GM19455 (cell line): ENCODE data around the gene MCCC2.
"Not testable (repeated sequence)": the region's sequence is repeated elsewhere in the genome, so short reads cannot be mapped to it uniquely, and the experiment has no call there.

Experiments used
- ATAC-seq: cut with Tn5 transposase; IDR thresholded peaks from one replicate; pipeline ENCODE4 v1.9.1; 2021; ENCODE audit not compliant: unreplicated experiment

Gene MCCC2

DNA sequence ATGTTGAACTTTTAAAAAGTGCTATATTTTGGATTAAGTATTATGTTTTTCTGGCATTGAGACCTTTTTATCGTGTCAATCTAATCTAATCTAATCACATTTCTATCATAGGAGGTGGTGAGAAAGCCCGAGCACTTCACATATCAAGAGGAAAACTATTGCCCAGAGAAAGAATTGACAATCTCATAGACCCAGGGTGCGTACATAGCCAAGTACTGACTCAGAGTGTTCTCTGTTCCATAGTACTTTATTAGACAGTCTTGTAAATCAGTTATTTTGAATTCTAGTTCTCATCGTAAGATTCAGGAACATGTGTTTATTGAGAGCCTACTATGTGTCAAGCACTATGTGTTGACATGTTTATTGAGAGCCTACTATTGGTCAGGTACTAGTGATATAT, 9.0 kb downstream of the MCCC2 start:
- no peak for ATAC-seq

GRCh38 chr5:71597001-71597400, 9.9 kb downstream of the MCCC2 start:
- ATAC-seq: no peak

- no peak for ATAC-seq
Observed at GRCh38 chr5:71600783-71601182, 13.6 kb downstream of the MCCC2 start.

DNA sequence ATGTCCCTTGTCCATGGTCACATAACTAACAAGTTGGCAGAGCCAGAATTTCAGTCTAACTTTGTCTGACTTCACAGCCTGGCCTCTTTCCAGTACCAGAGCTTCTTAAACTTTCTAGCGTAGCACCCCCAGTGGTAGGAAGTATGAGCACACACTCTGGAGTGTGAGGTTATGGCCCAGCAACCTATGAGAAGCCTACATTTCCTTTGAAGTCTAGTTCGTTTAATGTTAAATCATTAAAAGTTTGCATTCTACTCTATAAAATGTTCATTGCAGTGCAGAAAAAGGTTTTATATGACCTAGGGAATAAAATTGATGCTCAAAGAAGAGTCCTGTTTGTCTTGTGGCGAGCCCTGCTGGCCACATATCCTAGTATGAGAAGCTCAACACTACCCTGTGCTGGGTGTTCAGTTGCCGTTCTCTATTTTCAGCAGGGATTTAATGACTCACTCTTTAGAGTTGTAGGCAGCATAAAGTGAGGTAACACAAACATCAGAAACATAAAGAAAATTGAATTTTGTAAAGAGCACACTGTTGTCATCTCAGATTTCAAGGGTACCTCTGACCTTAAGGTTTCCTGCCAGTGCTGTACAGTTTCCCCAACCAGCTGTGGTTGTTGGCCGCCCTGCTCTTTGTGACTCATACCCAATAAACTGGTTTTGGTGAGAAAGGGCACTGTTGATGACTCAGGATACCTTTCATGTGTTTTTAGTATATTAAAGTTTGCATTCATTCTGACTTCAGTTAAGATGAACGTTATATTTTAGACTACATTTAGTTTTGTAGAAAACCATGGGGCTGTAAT, 14.3 kb downstream of the MCCC2 start:
- ATAC-seq: peak; percentile 93

DNA sequence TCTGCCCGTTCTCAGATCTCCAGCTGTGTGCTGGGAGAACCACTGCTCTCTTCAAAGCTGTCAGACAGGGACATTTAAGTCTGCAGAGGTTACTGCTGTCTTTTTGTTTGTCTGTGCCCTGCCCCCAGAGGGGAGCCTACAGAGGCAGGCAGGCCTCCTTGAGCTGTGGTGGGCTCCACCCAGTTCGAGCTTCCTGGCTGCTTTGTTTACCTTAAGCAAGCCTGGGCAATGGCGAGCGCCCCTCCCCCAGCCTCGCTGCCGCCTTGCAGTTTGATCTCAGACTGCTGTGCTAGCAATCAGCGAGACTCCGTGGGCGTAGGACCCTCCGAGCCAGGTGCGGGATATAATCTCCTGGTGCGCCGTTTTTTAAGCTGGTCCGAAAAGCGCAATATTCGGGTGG, 22.8 kb downstream of the MCCC2 start:
- not testable (repeated sequence) for ATAC-seq

DNA sequence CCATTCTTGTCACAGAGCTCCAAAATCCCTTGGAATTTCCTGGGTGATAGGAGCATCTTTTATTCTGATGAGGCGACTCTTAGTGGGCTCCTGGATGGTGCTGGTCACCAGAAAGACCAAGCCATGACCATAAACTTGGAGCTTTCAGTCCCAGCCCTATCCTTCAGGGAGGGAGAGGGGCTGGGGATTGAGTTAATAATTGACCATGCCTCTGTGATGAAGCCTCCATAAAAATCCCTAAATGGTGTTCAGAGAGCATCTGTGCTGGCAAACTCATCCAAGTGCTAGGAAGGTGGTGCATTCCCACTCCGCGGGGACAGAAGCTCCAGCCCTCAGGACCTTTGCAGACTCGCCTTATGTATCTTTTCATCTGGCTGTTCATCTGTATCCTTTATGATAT, 28.7 kb downstream of the MCCC2 start:
- no peak for ATAC-seq

DNA sequence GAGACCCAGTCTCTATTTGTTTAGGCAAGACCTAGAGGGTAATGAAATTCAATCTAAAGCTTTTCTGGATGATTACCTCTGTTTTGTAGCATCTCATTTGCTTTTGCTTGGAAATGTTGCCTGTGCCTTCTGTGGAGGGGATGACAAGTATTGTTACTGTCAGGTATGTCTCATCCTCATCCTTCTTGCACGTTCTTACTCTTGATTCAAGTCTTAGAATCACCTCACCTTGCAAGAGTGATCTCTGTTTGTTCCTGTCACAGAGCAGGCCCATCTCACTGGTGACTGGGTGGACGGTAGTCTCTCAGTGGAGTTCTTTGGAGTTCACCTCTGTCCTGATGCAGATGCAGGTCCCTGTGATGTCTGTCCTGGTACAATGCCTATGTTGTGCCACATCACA, 33.5 kb downstream of the MCCC2 start:
- no peak for ATAC-seq

DNA sequence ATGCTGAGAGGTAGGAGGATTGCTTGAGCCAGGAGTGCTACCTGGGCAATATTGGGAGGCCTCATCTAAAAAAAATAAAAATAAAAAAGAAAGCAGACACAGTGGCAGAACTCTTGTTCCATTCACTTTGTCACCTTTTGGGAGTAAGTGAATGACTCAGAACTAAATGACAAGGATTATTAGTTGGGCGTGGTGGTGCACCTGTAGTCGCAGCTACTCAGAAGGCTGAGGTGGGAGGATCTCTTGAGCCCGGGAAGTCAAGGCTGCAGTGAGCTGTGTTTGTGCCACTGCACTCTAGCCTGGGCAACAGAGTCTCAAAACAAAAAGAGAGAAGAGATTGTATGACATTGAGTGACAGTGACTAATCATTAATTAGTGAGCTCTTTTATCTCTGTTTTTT, 34.1 kb downstream of the MCCC2 start:
- ATAC-seq: no peak

DNA sequence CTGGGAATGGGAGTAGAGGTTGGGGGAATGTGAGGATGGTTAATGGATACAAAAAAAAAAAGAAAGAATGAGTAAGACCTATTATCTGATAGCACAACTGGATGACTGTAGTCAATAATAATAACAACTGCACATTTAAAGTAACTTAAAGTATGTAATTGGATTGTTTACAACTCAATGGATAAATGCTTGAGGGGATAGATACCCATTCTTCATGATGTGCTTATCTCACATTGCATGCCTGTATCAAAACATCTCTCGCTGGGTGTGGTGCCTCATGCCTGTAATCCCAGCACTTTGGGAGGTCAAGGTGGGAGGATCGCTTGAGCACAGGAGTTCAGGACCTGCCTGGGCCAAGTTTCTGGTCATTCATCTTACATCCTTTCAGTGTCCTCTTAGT, 34.6 kb downstream of the MCCC2 start:
- ATAC-seq: no peak

DNA sequence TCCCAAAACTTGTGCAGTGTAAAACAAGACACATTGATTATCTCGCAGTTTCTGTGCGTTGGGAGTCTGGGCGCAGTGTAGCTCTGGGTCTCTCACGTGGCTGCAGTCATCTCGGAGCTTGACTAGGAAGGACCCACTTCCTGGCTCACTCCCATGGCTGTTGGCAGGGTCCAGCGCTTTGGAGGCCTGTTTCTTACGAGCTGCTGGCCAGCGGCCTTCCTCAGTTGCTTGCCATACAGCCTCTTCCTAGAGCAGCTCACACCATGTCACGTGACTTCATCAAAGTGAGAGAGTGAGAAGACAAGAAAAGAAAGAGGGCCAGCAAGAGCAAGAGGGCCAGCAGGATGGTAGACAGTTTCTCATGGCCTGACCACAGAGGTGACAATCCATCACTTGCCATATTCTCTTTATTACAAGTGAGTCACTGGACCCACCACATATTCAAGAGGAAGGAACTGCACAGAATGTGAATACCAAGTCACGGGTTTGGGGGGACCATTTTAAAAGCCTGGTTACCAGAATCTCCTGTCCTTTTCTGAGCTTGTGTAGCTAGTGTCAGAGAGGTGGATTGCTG, 36.2 kb downstream of the MCCC2 start:
- no peak for ATAC-seq

GRCh38 chr5:71629950-71630349, 42.8 kb downstream of the MCCC2 start:
- ATAC-seq: no peak

DNA sequence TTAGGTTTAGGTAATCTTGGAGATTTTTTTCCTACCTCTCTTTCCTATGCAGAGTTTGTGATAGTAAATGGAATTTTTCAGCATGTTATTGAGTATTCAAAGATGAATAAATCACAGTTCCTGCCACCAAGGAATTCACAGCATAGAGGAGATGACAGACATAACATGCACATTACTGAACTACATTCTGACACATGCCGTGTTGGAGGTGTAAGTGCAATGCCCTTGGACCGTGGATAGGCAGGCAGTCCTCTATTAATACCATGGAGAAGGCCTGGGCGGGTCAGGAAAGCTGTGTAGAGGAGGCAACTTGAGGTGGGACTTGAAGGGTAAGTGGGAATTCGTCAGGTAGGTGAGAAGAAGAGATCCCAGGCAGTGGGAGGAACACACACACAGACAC, 43.9 kb downstream of the MCCC2 start:
- ATAC-seq: no peak

DNA sequence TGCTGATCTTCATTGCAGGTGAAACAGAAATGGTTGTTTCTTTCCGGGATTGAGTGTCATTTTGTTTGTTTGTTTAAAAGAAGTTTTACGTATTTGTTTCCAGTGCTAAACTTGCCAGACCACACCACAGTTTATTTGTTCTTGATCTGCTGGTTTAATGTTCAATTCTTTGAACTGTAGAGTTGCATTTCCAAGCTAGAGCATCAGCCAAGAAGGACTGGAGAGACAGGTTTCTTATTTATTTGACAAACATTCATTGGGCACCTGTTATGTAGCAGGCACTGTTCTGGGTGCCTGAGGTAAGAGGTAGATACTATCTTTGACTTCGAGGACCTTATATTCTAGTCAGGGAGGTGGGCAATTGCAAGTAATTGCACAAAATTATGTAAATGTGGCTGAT, 45.0 kb downstream of the MCCC2 start:
- no peak for ATAC-seq

GRCh38 chr5:71633255-71634155, 46.4 kb downstream of the MCCC2 start:
- ATAC-seq: no peak

- no peak for ATAC-seq
Observed at GRCh38 chr5:71637133-71637532, 50.0 kb downstream of the MCCC2 start.

- ATAC-seq: no peak
Observed at GRCh38 chr5:71640408-71640807, 53.3 kb downstream of the MCCC2 start.

DNA sequence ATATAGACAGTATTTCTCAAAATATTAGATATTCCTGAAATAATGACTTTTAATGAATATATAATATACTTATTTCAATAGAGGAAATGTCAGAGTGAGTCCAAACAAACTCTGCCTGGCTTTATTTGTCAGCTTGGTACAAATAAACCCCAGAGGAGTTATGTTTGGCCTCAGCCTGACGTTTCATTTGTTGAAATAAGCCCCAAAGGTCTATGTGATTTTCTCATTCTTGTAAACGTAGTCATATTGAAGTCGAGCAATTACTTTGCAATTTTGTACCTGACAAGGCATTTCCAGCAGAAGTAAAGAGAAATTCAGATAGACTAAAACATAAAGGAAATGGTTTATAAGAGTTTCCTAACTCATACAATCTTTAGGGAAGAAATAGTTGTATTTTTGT, 57.9 kb downstream of the MCCC2 start:
- no peak for ATAC-seq

DNA sequence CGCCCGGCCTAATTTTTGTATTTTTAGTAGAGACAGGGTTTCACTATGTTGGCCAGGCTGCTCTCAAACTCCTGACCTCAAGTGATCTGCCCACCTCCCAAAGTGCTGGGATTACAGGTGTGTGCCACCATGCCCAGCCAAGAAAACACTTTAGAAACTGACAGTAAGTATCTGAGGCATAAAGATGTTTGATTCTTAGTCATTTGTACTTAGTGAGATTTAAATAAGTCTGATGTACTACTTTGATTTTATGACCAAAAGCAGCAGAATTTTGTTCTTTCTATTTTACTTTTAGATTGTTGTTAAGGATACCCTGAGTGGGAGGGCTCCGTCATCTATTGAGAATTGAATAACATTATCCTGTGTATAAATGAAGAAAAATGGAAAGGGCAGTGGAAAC, 63.8 kb downstream of the MCCC2 start:
- not testable (repeated sequence) for ATAC-seq

GRCh38 chr5:71651579-71651978, 64.4 kb downstream of the MCCC2 start:
- ATAC-seq: no peak

GRCh38 chr5:71652349-71652748, 65.2 kb downstream of the MCCC2 start:
- no peak for ATAC-seq

DNA sequence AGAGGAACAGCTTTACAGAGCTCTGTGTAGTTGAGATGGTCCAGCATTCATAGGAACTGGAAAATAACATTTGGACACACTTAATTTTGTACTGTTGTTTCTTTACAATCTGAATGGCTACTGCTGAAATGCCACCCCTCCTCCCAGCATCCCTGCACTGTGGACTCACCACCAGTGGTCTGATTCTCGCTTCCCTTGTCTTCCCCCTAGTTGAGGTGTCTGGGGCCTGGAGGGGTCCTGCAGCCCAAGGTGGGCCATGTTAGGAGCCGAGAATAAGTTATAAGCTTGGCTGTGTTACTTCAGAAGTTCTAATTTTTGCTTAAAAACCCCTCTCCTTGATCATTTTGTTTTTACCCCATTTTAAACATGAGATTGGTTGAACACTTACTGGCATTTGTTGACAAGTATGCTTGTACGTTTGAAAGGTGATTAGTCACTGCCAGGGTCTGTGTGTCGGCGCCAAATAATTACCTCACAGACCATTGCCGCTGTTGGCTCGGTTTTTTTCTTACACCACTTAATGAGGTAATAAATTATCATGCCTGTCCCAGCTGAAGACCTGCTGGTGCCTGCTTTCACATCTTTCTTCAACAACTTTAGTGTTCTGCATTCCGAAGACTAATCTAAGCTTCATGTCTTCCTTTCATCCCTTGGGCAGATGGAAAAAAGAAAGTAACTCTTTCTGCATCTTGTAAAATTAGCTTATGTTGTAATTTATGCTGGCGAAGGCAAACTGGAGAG, 65.8 kb downstream of the MCCC2 start:
- no peak for ATAC-seq
